Cerebellar nuclear complex (tissue), 1 donor: ENCODE data around the gene CHAC1.

ENCODE experiments used
- DNase-seq, 2 experiments: peaks; one replicate each; lab custom pipeline; 2025; lab: John Stamatoyannopoulos, UW

Gene CHAC1

GRCh38 chr15:40985541-40986330 lies 32.5 kb downstream of the CHAC1 start:
- no peak for DNase-seq

DNA sequence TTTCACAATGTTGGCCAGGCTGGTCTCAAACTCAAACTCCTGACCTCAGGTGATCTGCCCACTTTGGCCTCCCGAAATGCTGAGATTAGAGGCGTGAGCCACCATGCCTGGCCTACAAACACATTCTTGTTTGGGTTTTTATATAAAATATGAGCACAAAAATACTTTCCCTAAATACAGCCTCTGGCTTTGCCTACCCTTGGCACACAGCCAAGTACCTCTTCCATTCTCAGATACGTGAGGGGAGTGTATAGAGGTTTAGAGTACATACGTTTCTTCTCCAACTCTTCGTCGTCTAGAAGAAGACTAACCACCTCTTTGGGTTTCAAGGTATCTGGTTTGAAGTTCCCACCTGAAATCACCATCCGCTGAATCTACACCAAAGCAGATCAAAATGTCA lies 33.5 kb downstream of the CHAC1 start:
- no peak for DNase-seq

DNA sequence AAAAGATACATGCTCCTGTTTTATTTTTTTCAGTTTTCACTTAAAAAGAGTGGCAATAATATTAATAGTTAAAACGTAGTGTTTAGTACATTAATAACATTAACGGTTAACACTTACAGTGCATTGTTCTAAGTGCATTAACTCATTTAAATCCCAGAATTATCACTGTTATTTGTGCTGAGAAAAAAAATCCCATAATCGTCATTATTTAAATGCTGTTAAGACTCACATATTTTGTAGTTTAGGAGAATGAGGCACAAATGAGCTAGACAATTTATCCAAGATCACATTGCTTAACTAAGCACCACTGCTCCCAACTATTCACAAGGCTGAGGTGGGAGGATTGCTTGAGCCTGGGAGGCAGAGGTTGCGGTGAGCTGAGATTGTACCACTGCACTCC lies 34.9 kb downstream of the CHAC1 start:
- no peak for DNase-seq

DNA sequence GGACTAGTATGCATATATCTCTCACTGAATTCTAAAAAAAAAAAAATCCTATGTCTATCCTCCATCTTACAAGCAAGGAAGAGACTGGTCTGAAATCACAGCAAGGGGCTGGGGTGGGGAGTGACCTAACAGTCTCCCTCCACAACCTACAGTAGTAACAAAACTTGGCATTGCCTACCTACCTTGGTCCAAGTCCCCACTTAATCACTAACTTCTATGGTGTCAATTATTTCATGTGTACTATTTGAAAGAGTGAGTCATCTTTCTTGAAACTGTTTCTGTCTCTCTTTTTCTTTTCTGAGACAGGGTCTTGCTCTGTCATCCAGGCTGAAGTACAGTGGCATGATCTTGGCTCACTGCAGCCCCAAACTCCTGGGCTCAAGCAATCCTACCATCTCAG lies 36.8 kb downstream of the CHAC1 start:
- no peak for DNase-seq

DNA sequence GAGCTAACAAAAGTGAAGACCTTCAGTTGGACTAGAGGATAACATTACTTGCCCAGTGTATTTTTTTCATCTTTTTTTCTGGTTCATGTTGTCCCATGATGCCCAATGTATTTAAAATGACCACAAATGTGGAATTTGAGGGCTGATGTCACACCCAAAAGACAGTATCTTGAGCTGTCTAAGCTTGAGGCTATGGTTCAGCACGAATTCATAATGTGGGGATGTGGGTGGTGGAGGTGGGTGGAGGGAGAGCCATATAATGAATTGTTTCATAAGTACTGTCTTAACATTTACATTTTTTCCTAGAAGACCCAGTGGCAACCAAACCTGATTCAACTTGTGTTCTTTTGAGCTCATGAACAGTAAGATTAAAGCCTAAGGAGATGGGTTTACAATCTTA lies 37.5 kb downstream of the CHAC1 start:
- no peak for DNase-seq

DNA sequence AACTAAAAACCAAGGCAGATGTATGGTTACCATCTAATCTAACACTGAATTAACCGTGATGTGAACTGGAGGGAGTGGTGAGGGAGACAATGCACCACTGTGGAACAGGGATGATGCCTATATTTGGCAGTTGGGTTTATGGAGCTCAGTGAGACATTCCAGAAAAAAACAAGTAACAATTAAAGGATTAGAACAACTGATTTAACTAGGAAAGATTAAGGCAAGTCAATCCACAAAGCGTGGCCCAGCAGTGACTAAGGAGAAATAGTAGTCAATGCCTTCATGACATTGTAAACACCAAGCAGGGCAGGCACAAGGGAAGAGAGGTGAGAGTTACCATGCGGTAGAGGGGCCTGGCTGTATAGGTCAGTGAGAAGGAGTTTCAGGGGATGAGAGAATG lies 38.1 kb downstream of the CHAC1 start:
- DNase-seq = no peak

DNA sequence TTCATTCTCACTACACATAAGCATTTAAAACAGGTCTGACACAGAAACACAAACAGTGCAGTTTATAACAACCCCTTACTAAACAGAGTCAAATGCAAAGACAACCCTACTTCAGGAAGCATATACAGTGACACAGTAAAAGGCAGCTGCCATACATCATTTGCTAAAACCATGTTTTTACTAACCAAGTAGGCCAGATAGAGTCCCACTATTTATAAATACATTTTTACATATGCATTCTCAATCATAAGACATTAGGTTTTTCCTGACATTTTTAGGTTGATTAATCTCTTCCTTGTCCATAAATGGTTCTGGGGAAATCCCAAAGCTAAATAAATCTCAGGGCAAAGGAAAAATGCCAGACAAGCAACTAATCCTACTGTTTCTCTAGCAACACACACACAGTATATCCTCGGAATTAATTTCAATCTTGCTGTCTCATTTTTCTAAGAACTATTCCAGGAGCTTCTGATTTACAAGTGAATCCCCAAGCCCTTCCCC lies 39.0 kb downstream of the CHAC1 start:
- no peak for DNase-seq

- DNase-seq = no peak
These were observed 39.6 kb downstream of the CHAC1 start for GRCh38 chr15:40992825-40993224.

DNA sequence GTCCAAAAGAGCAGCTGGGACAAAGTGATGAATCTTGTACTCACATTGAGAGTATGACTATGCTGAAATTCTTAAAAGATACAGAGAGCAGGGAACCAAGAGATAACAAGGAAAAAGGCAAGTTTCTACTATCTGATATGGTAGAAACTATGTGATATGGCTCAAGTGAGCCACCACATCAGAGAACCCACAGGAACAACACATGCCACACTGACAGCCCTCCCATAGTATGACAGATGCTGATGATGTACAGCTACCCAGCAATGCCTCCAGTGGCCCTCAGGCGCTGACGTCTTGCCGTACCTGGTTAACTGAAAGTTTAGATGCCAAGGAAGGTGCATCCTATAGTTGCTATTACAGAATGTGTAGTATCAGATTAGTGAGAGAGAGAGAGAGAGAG lies 42.4 kb downstream of the CHAC1 start:
- DNase-seq = no peak

DNA sequence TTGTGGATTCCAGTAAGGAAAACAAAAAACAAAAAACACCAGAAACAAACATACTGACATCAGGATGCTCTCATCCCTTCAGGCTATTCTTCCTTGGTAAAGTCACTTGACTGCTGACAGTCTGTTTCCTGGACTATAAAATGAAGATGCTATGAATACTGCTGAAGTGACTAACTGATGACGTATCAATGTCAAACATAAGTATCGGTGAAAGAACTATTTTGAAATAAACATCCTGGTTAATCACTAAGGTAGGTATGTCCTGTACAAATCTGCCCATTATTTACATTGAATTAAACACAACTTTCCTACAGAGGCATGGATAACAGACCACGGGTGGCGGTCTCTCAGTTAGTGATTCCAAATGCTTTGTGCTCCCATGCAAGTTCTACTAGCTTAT lies 45.9 kb downstream of the CHAC1 start:
- DNase-seq = no peak

GRCh38 chr15:41001524-41002214 lies 48.4 kb downstream of the CHAC1 start:
- no peak for DNase-seq

DNA sequence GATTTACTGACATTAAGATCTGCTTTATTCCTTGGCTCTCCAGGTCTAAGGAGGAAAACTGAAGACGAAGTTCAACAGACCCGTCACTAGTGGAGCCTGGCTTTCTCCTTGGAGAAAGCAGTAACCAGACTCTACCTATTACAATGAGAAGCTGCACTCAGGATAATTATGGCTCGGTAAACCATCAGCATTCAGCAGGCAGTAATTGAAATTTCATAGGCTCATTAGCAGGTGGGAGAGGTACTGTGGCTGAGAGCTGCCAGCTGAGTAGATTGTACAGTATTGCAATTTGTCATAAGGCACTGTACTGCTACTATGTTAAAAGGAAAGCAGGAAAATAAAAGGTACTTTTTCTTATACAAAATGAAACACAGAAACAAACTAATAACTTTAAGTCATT lies 51.2 kb downstream of the CHAC1 start:
- no peak for DNase-seq
